Testis (tissue), 3 donors: ENCODE results near the gene AOC1. TPM values are rescaled to one million over a fixed set of nuclear protein-coding genes. Genes with fewer than 3 reads are reported as not detected.

Experiments
- DNase-seq: peaks from one replicate; pipeline ENCODE4 v3.0.0-alpha.2; 2019
- H3K27ac ChIP-seq, 2 donors: fragments of 200-600 bp; sonication (generic); one replicate each; pipeline ENCODE4 v1.5.1; 2019
- H3K27me3 ChIP-seq: fragments of 200-600 bp; sonication (generic); one replicate; pipeline ENCODE4 v1.5.1; 2019
- H3K36me3 ChIP-seq: fragments of 200-600 bp; sonication (generic); one replicate; pipeline ENCODE4 v1.5.1; 2017; ENCODE audit warnings: low read depth; ENCODE audit errors: missing control alignments
- H3K4me1 ChIP-seq: fragments of 200-600 bp; sonication (generic); one replicate; pipeline ENCODE4 v1.5.1; 2019
- H3K4me3 ChIP-seq, 2 donors: fragments of 200-600 bp; sonication (generic); one replicate each; pipeline ENCODE4 v1.5.1; 2017 to 2019
- H3K9me3 ChIP-seq: fragments of 200-600 bp; sonication (generic); one replicate; pipeline ENCODE4 v1.5.1; 2017
- CTCF ChIP-seq, 3 experiments: fragments of 450-650 bp in 2 of 3; fragments of 200-600 bp in 1 of 3; sonication (generic) in 1 of 3; IDR thresholded peaks; one replicate each; pipeline ENCODE4 v1.5.1; 2016 to 2019; ENCODE audit warnings: antibody characterized with exemption in 3 of 3, mild to moderate bottlenecking in 2 of 3, moderate library complexity in 1 of 3
- POLR2A ChIP-seq: fragments of 450-650 bp; IDR thresholded peaks from one replicate; pipeline ENCODE4 v1.6.1; 2017; ENCODE audit warnings: antibody characterized with exemption, mild to moderate bottlenecking, moderate library complexity
- WGBS, 2 donors: methylation state at CpG; one replicate each; pipeline ENCODE4 v1.1.5; 2018; 5-methylcytosine and 5-hydroxymethylcytosine counted together
- intact Hi-C: fragments of 100-400 bp; cut with DNase I; formaldehyde crosslinking; loops from one replicate; pipeline ENCODE4 v1.15.1; 2023; ENCODE audit warnings: low total_unique reads
- polyA plus RNA-seq: library from polyadenylated mRNA; stranded (reverse); fragments of 350-450 nt; fragmentation: Illumina TruSeq; extraction: RNeasy Lipid Tissue Mini Kit (QIAGEN cat#74804); gene quantifications from one replicate; pipeline ENCODE4 v1.2.3, GENCODE V29; 2014; ENCODE audit warnings: low read depth, low replicate concordance; ENCODE audit not compliant: insufficient read depth
- total RNA-seq, 2 donors: library from RNA; depleted of rRNA; stranded (reverse); fragments of >200 nt; gene quantifications; one replicate each; pipeline ENCODE4 v1.2.3, GENCODE V29; 2016

Gene AOC1
- total and polyA plus RNA-seq, 3 donors from 2014 or later = 2.8 to 6.2 (median 4.5) TPM

GRCh38 chr7:150877536-150877935 lies 25.2 kb downstream of the AOC1 start:
- intact Hi-C loops = no loop called here
- no peaks in the 10 kb centered on the region for H3K27me3 ChIP-seq
- 77 to 81% methylated on average over 4 of the region's 4 CpGs for WGBS, 2 donors
- no peak overlapping the region for H3K27ac ChIP-seq
- no peak for DNase-seq
- no peak for TF ChIP-seq POLR2A
- no peak for TF ChIP-seq CTCF (IDR thresholded peaks at IDR 0.05)
- H3K36me3 ChIP-seq = no peaks in the 10 kb centered on the region
- H3K4me1 ChIP-seq = no peaks in the 10 kb centered on the region
- H3K9me3 ChIP-seq = no peaks in the 10 kb centered on the region
- H3K4me3 ChIP-seq = no peak overlapping the region

GRCh38 chr7:150879345-150879744 lies 27.0 kb downstream of the AOC1 start:
- intact Hi-C loops = no loop called here
- no peak for DNase-seq
- H3K36me3 ChIP-seq = no peaks in the 10 kb centered on the region
- TF ChIP-seq CTCF (IDR thresholded peaks at IDR 0.05) (no peak), POLR2A (no peak)
- H3K4me1 ChIP-seq = no peaks in the 10 kb centered on the region
- no peaks in the 10 kb centered on the region for H3K9me3 ChIP-seq
- no peak overlapping the region for H3K4me3 ChIP-seq
- H3K27ac ChIP-seq = no peak overlapping the region
- no peaks in the 10 kb centered on the region for H3K27me3 ChIP-seq

GRCh38 chr7:150881189-150881588 lies 28.9 kb downstream of the AOC1 start:
- Histone ChIP-seq H3K4me1 (no peaks in the 10 kb centered on the region), H3K4me3 (no peak overlapping the region), H3K27ac (no peak overlapping the region), H3K36me3 (no peaks in the 10 kb centered on the region), H3K9me3 (no peaks in the 10 kb centered on the region), H3K27me3 (no peaks in the 10 kb centered on the region)
- no peak for DNase-seq
- intact Hi-C loops = no loop called here
- WGBS, 2 donors = 93 to 100% methylated on average over 1 of the region's 1 CpG
- TF ChIP-seq POLR2A (no peak), CTCF (IDR thresholded peaks at IDR 0.05) (no peak)

- Histone ChIP-seq H3K27ac (no peak overlapping the region), H3K4me1 (no peaks in the 10 kb centered on the region), H3K27me3 (no peaks in the 10 kb centered on the region), H3K4me3 (no peak overlapping the region), H3K36me3 (no peaks in the 10 kb centered on the region), H3K9me3 (no peaks in the 10 kb centered on the region)
- DNase-seq = no peak
- 80 to 86% methylated on average over 2 of the region's 2 CpGs for WGBS, 2 donors
- intact Hi-C loops = no loop called here
- no peak for TF ChIP-seq CTCF (IDR thresholded peaks at IDR 0.05)
- TF ChIP-seq POLR2A = no peak
Measured at GRCh38 chr7:150890853-150891584, 38.7 kb downstream of the AOC1 start.

- DNase-seq = no peak
- H3K9me3 ChIP-seq = no peaks in the 10 kb centered on the region
- no peaks in the 10 kb centered on the region for H3K27me3 ChIP-seq
- TF ChIP-seq POLR2A (no peak), CTCF (IDR thresholded peaks at IDR 0.05) (no peak)
- H3K4me3 ChIP-seq = no peak overlapping the region
- no peaks in the 10 kb centered on the region for H3K36me3 ChIP-seq
- 84 to 91% methylated on average over 5 of the region's 5 CpGs for WGBS, 2 donors
- intact Hi-C loops = no loop called here
- H3K4me1 ChIP-seq = no peaks in the 10 kb centered on the region
- H3K27ac ChIP-seq = no peak overlapping the region
Measured at GRCh38 chr7:150891740-150892139, 39.4 kb downstream of the AOC1 start.
